ENCODE measurements around the gene MTCP1.

- TF ChIP-seq, protein P1, sequence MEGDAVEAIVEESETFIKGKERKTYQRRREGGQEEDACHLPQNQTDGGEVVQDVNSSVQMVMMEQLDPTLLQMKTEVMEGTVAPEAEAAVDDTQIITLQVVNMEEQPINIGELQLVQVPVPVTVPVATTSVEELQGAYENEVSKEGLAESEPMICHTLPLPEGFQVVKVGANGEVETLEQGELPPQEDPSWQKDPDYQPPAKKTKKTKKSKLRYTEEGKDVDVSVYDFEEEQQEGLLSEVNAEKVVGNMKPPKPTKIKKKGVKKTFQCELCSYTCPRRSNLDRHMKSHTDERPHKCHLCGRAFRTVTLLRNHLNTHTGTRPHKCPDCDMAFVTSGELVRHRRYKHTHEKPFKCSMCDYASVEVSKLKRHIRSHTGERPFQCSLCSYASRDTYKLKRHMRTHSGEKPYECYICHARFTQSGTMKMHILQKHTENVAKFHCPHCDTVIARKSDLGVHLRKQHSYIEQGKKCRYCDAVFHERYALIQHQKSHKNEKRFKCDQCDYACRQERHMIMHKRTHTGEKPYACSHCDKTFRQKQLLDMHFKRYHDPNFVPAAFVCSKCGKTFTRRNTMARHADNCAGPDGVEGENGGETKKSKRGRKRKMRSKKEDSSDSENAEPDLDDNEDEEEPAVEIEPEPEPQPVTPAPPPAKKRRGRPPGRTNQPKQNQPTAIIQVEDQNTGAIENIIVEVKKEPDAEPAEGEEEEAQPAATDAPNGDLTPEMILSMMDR (conservative IDR thresholded peaks at IDR 0.05 in 1 of 2, IDR thresholded peaks at IDR 0.05 in 1 of 2; ENCODE audit: low read depth in 1 of 2, low read length in 2 of 2) = no peak
- no peak for TF ChIP-seq EZH2 (IDR thresholded peaks at IDR 0.05; ENCODE audit: low read length, missing control alignments)
Measured at GRCh38 chrX:155031657-155032056, 39.3 kb downstream of the MTCP1 start.
